Testis (tissue), 3 donors: ENCODE results near the gene BCL11A. TPM values are rescaled to one million over a fixed set of nuclear protein-coding genes. Genes with fewer than 3 reads are reported as not detected.

Experiments
- DNase-seq: peaks from one replicate; pipeline ENCODE4 v3.0.0-alpha.2; 2019
- H3K27ac ChIP-seq, 2 donors: fragments of 200-600 bp; sonication (generic); one replicate each; pipeline ENCODE4 v1.5.1; 2019
- H3K27me3 ChIP-seq: fragments of 200-600 bp; sonication (generic); one replicate; pipeline ENCODE4 v1.5.1; 2019
- H3K36me3 ChIP-seq: fragments of 200-600 bp; sonication (generic); one replicate; pipeline ENCODE4 v1.5.1; 2017; ENCODE audit warnings: low read depth; ENCODE audit errors: missing control alignments
- H3K4me1 ChIP-seq: fragments of 200-600 bp; sonication (generic); one replicate; pipeline ENCODE4 v1.5.1; 2019
- H3K4me3 ChIP-seq, 2 donors: fragments of 200-600 bp; sonication (generic); one replicate each; pipeline ENCODE4 v1.5.1; 2017 to 2019
- H3K9me3 ChIP-seq: fragments of 200-600 bp; sonication (generic); one replicate; pipeline ENCODE4 v1.5.1; 2017
- POLR2A ChIP-seq: fragments of 450-650 bp; IDR thresholded peaks from one replicate; pipeline ENCODE4 v1.6.1; 2017; ENCODE audit warnings: antibody characterized with exemption, mild to moderate bottlenecking, moderate library complexity
- WGBS, 2 donors: methylation state at CpG; one replicate each; pipeline ENCODE4 v1.1.5; 2018; 5-methylcytosine and 5-hydroxymethylcytosine counted together
- intact Hi-C: fragments of 100-400 bp; cut with DNase I; formaldehyde crosslinking; loops from one replicate; pipeline ENCODE4 v1.15.1; 2023; ENCODE audit warnings: low total_unique reads
- polyA plus RNA-seq: library from polyadenylated mRNA; stranded (reverse); fragments of 350-450 nt; fragmentation: Illumina TruSeq; extraction: RNeasy Lipid Tissue Mini Kit (QIAGEN cat#74804); gene quantifications from one replicate; pipeline ENCODE4 v1.2.3, GENCODE V29; 2014; ENCODE audit warnings: low read depth, low replicate concordance; ENCODE audit not compliant: insufficient read depth
- total RNA-seq, 2 donors: library from RNA; depleted of rRNA; stranded (reverse); fragments of >200 nt; gene quantifications; one replicate each; pipeline ENCODE4 v1.2.3, GENCODE V29; 2016
- TF ChIP-seq, protein P1 (sequence below), 3 experiments: fragments of 450-650 bp in 2 of 3; fragments of 200-600 bp in 1 of 3; sonication (generic) in 1 of 3; IDR thresholded peaks; one replicate each; pipeline ENCODE4 v1.5.1; 2016 to 2019; ENCODE audit warnings: antibody characterized with exemption in 3 of 3, mild to moderate bottlenecking in 2 of 3, moderate library complexity in 1 of 3

Gene BCL11A
- total and polyA plus RNA-seq, 3 donors from 2014 or later, result 4.1 to 11.6 (median 5.1) TPM

DNA sequence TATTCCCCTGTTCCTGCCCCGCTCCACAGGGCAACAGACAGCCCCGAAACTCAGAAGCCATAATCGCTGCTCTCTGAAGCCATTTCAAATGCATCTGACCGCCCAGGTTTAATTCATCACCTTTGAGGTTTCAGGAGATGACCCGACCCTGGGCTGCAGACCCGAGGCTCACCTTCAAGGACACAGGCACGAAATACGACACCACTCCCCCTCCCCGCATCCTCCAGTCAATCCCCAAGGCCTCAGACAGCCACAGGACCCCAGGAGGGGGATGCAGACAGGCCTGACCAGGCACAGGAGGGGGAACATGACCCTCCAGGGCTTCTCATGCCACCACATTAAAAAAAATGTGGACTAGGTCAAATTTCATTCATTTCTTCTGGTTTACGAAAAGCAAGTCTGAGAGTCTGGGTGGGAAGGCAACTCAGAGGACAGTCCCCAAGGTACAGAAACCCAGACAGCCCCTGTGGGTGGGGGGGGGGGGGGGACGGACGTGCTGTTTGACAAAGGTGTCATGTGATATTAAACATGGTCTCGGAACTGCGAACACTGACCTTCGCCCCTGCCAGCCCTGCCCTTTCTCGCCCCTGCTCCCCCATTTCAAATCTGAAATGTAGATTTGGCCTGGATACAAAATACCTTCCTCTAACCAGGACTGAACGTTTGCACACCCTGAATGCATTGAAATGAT lies 142.9 kb downstream of the BCL11A start:
- TF ChIP-seq, protein P1, sequence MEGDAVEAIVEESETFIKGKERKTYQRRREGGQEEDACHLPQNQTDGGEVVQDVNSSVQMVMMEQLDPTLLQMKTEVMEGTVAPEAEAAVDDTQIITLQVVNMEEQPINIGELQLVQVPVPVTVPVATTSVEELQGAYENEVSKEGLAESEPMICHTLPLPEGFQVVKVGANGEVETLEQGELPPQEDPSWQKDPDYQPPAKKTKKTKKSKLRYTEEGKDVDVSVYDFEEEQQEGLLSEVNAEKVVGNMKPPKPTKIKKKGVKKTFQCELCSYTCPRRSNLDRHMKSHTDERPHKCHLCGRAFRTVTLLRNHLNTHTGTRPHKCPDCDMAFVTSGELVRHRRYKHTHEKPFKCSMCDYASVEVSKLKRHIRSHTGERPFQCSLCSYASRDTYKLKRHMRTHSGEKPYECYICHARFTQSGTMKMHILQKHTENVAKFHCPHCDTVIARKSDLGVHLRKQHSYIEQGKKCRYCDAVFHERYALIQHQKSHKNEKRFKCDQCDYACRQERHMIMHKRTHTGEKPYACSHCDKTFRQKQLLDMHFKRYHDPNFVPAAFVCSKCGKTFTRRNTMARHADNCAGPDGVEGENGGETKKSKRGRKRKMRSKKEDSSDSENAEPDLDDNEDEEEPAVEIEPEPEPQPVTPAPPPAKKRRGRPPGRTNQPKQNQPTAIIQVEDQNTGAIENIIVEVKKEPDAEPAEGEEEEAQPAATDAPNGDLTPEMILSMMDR (IDR thresholded peaks at IDR 0.05), result no peak
- TF ChIP-seq POLR2A, result no peak
- Histone ChIP-seq H3K4me3 (no peak overlapping the region), H3K36me3 (no peaks in the 10 kb centered on the region), H3K4me1 (no peaks in the 10 kb centered on the region), H3K27ac (no peak overlapping the region), H3K27me3 (no peaks in the 10 kb centered on the region), H3K9me3 (no peaks in the 10 kb centered on the region)
- 67 to 69% methylated on average over 10 to 17 of the region's 17 CpGs for WGBS, 2 donors
- no peak for DNase-seq
- intact Hi-C loops, result no loop called here

DNA sequence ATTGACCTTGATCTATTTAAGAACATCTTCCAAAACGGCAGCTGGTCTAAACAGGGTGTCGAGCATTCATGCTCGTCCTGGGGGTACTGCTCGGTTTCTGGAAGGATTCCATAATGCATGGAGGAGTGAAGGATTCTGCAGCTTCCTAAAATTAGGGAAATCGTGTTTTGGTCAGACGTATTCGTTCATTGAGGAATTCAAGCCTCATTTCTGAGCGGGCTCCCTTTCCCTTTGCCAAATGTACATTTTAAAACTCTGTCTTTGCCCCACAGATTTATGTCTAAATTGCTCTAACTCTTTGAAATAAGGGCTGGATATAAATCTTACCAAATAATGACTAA lies 144.0 kb downstream of the BCL11A start:
- intact Hi-C loops, result no loop called here
- H3K9me3 ChIP-seq, result no peaks in the 10 kb centered on the region
- no peak overlapping the region for H3K4me3 ChIP-seq
- H3K36me3 ChIP-seq, result no peaks in the 10 kb centered on the region
- no peaks in the 10 kb centered on the region for H3K4me1 ChIP-seq
- H3K27me3 ChIP-seq, result no peaks in the 10 kb centered on the region
- no peak overlapping the region for H3K27ac ChIP-seq
- no peak for DNase-seq
- WGBS, 2 donors, result 49 to 62% methylated on average over 8 of the region's 8 CpGs
- TF ChIP-seq, protein P1 (IDR thresholded peaks at IDR 0.05), result no peak
- no peak for TF ChIP-seq POLR2A

DNA sequence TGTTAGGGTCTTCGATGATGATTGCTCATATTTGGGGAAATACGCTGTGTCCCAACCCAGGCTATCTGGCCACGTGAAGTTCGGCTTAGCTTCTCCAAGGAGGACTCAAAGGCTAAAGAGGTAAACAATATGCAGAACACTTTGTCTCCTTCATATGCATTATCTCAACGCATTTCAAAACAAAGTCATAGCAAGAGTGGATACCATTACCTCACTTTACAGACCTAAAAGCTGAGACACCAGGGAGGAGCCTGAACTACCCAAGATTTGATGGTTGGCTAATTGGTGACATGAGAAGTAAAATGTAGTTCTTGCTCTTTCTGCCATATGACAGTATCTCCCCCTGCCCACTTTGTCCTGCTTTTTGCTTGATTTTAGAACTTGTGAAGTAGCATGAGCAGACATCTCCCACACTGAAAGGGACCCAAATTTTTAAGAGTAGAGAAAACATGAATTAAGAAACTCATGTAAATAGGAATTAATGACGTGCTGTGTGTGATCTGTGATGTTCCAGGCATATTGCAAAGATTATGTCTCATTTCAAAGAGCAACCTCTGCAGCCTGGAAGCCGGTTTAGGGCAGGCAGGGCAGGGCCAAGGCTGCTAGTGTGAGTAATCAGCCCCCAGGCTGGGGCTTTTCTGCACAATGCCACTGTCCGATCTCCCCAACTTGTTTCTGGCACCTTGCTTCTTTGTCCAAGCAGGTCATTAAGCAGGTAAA lies 144.5 kb downstream of the BCL11A start:
- WGBS, 2 donors, result 79 to 87% methylated on average over 8 of the region's 8 CpGs
- no peaks in the 10 kb centered on the region for H3K36me3 ChIP-seq
- no peak overlapping the region for H3K4me3 ChIP-seq
- no peaks in the 10 kb centered on the region for H3K27me3 ChIP-seq
- TF ChIP-seq POLR2A, result no peak
- TF ChIP-seq, protein P1 (IDR thresholded peaks at IDR 0.05), result no peak
- no peaks in the 10 kb centered on the region for H3K9me3 ChIP-seq
- no peaks in the 10 kb centered on the region for H3K4me1 ChIP-seq
- intact Hi-C loops, result no loop called here
- H3K27ac ChIP-seq, result no peak overlapping the region
- no peak for DNase-seq

DNA sequence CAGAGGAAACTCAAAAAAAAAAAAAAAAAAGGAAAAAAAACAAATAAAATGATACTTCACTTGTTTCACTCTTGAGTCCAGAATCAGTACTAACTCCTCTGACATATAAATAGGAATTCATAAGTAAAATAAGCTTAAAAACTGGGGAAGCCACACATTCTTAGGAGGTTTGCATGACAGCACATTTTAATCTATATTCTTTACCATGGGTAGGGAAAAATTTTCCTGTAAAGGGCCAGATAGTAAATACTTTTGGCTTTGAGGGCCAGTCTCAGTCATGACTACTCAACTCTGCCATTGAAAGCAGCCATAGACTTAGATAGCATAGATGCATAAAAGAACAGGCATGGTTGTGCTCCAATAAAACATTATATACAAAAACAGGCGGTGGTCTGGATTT lies 145.2 kb downstream of the BCL11A start:
- 94 to 96% methylated on average over 1 of the region's 1 CpG for WGBS, 2 donors
- Histone ChIP-seq H3K4me3 (no peak overlapping the region), H3K36me3 (no peaks in the 10 kb centered on the region), H3K27me3 (no peaks in the 10 kb centered on the region), H3K9me3 (no peaks in the 10 kb centered on the region), H3K27ac (no peak overlapping the region), H3K4me1 (no peaks in the 10 kb centered on the region)
- no peak for DNase-seq
- TF ChIP-seq, protein P1 (IDR thresholded peaks at IDR 0.05), result no peak
- no peak for TF ChIP-seq POLR2A
- intact Hi-C loops, result no loop called here
